ENCODE data around the gene TP53INP2.

Gene TP53INP2

DNA sequence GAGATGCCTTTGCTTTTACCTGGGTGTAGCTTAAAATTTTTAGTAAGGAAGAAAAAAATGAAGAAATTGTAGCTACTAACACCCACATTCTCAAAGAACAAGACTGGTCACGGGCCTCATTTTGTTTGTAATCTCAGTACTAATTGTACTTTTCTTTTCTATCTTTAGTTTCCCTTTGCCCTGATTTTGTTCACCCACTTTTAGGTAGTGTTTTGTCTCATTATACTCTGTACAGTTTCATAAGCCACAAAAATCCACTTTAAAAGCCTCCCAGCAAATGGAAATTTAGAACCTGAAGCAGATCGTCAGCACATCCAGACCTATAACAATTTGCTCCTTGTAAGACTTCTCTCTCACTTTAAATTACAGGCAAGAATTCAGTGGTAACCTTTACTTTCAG is 43.3 kb downstream of the TP53INP2 start:
- Histone ChIP-seq H3K79me2 (ENCODE audit: insufficient read depth, low read length) (no peaks in the 10 kb centered on the region), H3K4me3 (ENCODE audit: low read depth in 1 of 2, low read length in 2 of 2) (no peak overlapping the region), H2AFZ (ENCODE audit: low read depth, low read length) (no peak overlapping the region), H3K27ac (ENCODE audit: low read length) (no peak overlapping the region), H3K36me3 (ENCODE audit: insufficient read depth, low read length) (peaks cover 95% of the 10 kb centered on the region), H3K4me1 (ENCODE audit: insufficient read depth, low read length) (no peaks in the 10 kb centered on the region), H3K9ac (ENCODE audit: low read depth, low read length) (no peak overlapping the region), H4K20me1 (ENCODE audit: insufficient read depth, low read length) (peaks cover 3% of the 10 kb centered on the region; the same call in 1 of the 2 replicates), H3K4me2 (ENCODE audit: insufficient read depth, low read length) (no peak overlapping the region), H3K9me3 (ENCODE audit: insufficient read depth, low read length, severe bottlenecking) (no peaks in the 10 kb centered on the region), H3K27me3 (ENCODE audit: insufficient read depth, low read length, poor library complexity) (no peaks in the 10 kb centered on the region)
- DNase-seq = no peak
- ATAC-seq (ENCODE audit: insufficient read depth, low read depth) = no peak
- TF ChIP-seq EZH2 (IDR thresholded peaks at IDR 0.05; ENCODE audit: borderline replicate concordance, low read depth, low read length, severe bottlenecking) = no peak
- no peak for TF ChIP-seq CTCF (IDR thresholded peaks at IDR 0.05; ENCODE audit: borderline replicate concordance, extremely low read depth, low read length, poor library complexity, severe bottlenecking)

- peaks cover 88% of the 10 kb centered on the region for H3K36me3 ChIP-seq (ENCODE audit: insufficient read depth, low read length)
- H3K4me1 ChIP-seq (ENCODE audit: insufficient read depth, low read length) = no peaks in the 10 kb centered on the region
- no peak overlapping the region for H3K9ac ChIP-seq (ENCODE audit: low read depth, low read length)
- H2AFZ ChIP-seq (ENCODE audit: low read depth, low read length) = no peak overlapping the region
- TF ChIP-seq EZH2 (IDR thresholded peaks at IDR 0.05; ENCODE audit: borderline replicate concordance, low read depth, low read length, severe bottlenecking) (no peak), CTCF (IDR thresholded peaks at IDR 0.05; ENCODE audit: borderline replicate concordance, extremely low read depth, low read length, poor library complexity, severe bottlenecking) (no peak)
- DNase-seq = no peak
- H3K4me3 ChIP-seq (ENCODE audit: low read depth in 1 of 2, low read length in 2 of 2) = no peak overlapping the region
- no peaks in the 10 kb centered on the region for H3K27me3 ChIP-seq (ENCODE audit: insufficient read depth, low read length, poor library complexity)
- no peaks in the 10 kb centered on the region for H3K79me2 ChIP-seq (ENCODE audit: insufficient read depth, low read length)
- no peak for ATAC-seq (ENCODE audit: insufficient read depth, low read depth)
- no peak overlapping the region for H3K27ac ChIP-seq (ENCODE audit: low read length)
- H4K20me1 ChIP-seq (ENCODE audit: insufficient read depth, low read length) = peaks cover 3% of the 10 kb centered on the region; the same call in 1 of the 2 replicates
- no peaks in the 10 kb centered on the region for H3K9me3 ChIP-seq (ENCODE audit: insufficient read depth, low read length, severe bottlenecking)
- H3K4me2 ChIP-seq (ENCODE audit: insufficient read depth, low read length) = no peak overlapping the region
These were observed 44.6 kb downstream of the TP53INP2 start for GRCh38 chr20:34748709-34749108.

DNA sequence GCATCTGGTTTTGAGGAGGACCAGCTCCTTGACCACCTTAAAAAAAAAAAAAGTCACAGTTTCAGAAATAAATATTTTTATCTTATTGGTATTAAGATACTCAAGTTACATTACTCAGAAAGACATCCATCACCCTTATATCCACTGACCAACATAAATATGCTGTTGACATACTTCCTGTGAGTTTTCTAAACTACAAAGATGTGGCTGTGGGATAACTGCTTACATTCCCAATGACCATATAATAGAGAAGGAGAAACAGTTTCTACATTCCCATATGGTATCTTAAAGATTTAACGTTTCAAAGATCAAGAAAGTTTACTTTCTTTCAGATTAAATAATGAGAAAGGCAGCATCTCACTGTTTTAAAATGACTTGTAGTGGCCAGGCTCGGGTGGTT is 46.3 kb downstream of the TP53INP2 start:
- Histone ChIP-seq H3K9ac (ENCODE audit: low read depth, low read length) (no peak overlapping the region), H4K20me1 (ENCODE audit: insufficient read depth, low read length) (peaks cover 3% of the 10 kb centered on the region; the same call in 1 of the 2 replicates), H3K36me3 (ENCODE audit: insufficient read depth, low read length) (peaks cover 88% of the 10 kb centered on the region), H3K9me3 (ENCODE audit: insufficient read depth, low read length, severe bottlenecking) (no peaks in the 10 kb centered on the region), H3K27ac (ENCODE audit: low read length) (no peak overlapping the region), H3K4me1 (ENCODE audit: insufficient read depth, low read length) (no peaks in the 10 kb centered on the region), H3K27me3 (ENCODE audit: insufficient read depth, low read length, poor library complexity) (no peaks in the 10 kb centered on the region), H3K79me2 (ENCODE audit: insufficient read depth, low read length) (no peaks in the 10 kb centered on the region), H2AFZ (ENCODE audit: low read depth, low read length) (no peak overlapping the region), H3K4me2 (ENCODE audit: insufficient read depth, low read length) (no peak overlapping the region), H3K4me3 (ENCODE audit: low read depth in 1 of 2, low read length in 2 of 2) (no peak overlapping the region)
- DNase-seq = no peak
- no peak for ATAC-seq (ENCODE audit: insufficient read depth, low read depth)
- no peak for TF ChIP-seq EZH2 (IDR thresholded peaks at IDR 0.05; ENCODE audit: borderline replicate concordance, low read depth, low read length, severe bottlenecking)
- no peak for TF ChIP-seq CTCF (IDR thresholded peaks at IDR 0.05; ENCODE audit: borderline replicate concordance, extremely low read depth, low read length, poor library complexity, severe bottlenecking)

DNA sequence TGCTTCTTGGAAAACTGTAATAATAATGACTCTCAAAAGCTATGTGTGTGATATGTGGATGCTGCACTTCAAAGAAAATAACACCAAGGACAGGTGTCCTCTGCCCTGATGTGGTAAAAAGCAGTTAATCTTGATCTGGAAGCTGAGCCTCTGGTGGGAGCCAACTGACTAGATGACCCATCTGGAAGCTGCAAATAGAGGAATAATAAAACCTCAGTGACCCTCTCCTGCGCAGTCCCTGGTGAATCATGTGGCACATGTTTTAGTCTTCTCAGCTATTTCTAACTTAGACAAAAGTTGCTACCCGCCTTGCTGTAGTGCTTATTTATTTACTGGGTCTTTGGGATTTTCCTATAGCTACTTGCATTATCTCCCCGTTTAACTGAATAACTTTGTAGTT is 47.3 kb downstream of the TP53INP2 start:
- no peaks in the 10 kb centered on the region for H3K79me2 ChIP-seq (ENCODE audit: insufficient read depth, low read length)
- ATAC-seq (ENCODE audit: insufficient read depth, low read depth) = no peak
- TF ChIP-seq CTCF (IDR thresholded peaks at IDR 0.05; ENCODE audit: borderline replicate concordance, extremely low read depth, low read length, poor library complexity, severe bottlenecking) (no peak), EZH2 (IDR thresholded peaks at IDR 0.05; ENCODE audit: borderline replicate concordance, low read depth, low read length, severe bottlenecking) (no peak)

More for the DNA sequence above, 47.3 kb downstream of the TP53INP2 start:
- DNase-seq = no peak
- Histone ChIP-seq H3K27ac (ENCODE audit: low read length) (no peak overlapping the region), H2AFZ (ENCODE audit: low read depth, low read length) (no peak overlapping the region), H4K20me1 (ENCODE audit: insufficient read depth, low read length) (peaks cover 3% of the 10 kb centered on the region; the same call in 1 of the 2 replicates), H3K9ac (ENCODE audit: low read depth, low read length) (no peak overlapping the region), H3K36me3 (ENCODE audit: insufficient read depth, low read length) (peaks cover 85% of the 10 kb centered on the region), H3K4me2 (ENCODE audit: insufficient read depth, low read length) (no peak overlapping the region), H3K4me3 (ENCODE audit: low read depth in 1 of 2, low read length in 2 of 2) (no peak overlapping the region), H3K9me3 (ENCODE audit: insufficient read depth, low read length, severe bottlenecking) (no peaks in the 10 kb centered on the region), H3K4me1 (ENCODE audit: insufficient read depth, low read length) (no peaks in the 10 kb centered on the region), H3K27me3 (ENCODE audit: insufficient read depth, low read length, poor library complexity) (no peaks in the 10 kb centered on the region)

All from DND-41 (cell line).